SH-SY5Y (cell line): ENCODE results near the gene GPR152.

ENCODE experiments used
- GATA2 ChIP-seq: IDR thresholded peaks from 2 replicates; pipeline ENCODE4 v1.6.1; 2011; ENCODE audit warnings: mild to moderate bottlenecking, low read depth, low read length
- GATA3 ChIP-seq: IDR thresholded peaks from 2 replicates; pipeline ENCODE4 v1.6.1; 2011; ENCODE audit warnings: low read depth, mild to moderate bottlenecking, low read length, moderate library complexity

DNA sequence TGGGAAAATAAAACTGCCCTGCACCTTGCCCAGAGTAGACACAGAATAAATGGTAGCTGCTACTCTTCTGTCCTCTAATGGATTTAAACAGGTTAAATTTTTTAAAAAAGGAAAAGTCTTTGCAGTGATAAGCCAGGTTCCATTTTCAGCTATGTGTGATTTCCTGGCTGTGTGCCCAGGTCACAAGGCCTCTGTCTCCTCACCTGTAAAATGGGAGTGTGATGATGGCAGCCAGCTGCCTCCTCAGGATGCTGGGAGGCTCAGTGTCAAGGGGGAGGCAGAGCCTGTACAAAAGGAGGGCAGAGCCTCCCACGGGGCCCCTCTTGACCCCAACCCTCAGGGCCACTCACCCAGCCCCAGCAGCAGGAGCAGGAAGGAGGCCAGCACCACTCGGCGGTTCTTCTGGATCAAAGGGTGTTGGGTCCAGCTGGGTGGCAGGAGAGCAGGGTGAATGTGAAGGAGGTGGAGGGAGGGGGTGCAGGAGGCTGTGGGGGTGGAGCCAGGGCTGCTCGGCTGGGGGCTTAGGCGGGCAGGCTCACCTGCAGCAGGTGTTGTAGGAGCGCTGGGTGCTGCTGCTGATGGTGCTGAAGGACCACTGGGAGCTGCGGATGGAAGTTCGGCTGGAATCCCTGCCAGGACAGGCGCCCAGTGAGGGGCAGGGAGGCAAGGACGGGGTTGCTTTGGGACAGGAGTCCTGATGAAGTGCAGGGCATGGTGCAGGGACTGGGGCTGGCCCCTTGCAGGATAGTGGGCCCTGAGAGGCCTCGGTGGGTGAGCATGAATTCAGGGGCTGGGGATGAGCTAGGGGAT, 14.6 kb upstream of the GPR152 start:
- TF ChIP-seq GATA3, result no peak
- no peak for TF ChIP-seq GATA2
